Measurements from ENCODE around the gene TRPM2.

TRPM2 gene

GRCh38 chr21:44374601-44375280 lies 21.3 kb downstream of the TRPM2 start:
- no peak for DNase-seq (ENCODE audit: low spot score)

GRCh38 chr21:44375281-44375651 lies 21.8 kb downstream of the TRPM2 start:
- DNase-seq (ENCODE audit: low spot score), result no peak

- no peak for DNase-seq (ENCODE audit: low spot score)
These were observed 22.4 kb downstream of the TRPM2 start for GRCh38 chr21:44375761-44376241.

GRCh38 chr21:44376606-44377005 lies 23.2 kb downstream of the TRPM2 start:
- no peak for DNase-seq (ENCODE audit: low spot score)

- no peak for DNase-seq (ENCODE audit: low spot score)
These were observed 23.9 kb downstream of the TRPM2 start for GRCh38 chr21:44377201-44377921.

- no peak for DNase-seq (ENCODE audit: low spot score)
These were observed 24.7 kb downstream of the TRPM2 start for GRCh38 chr21:44377922-44378645.

- DNase-seq (ENCODE audit: low spot score), result no peak
These were observed 25.5 kb downstream of the TRPM2 start for GRCh38 chr21:44378646-44379514.

- DNase-seq (ENCODE audit: low spot score), result no peak
These were observed 26.1 kb downstream of the TRPM2 start for GRCh38 chr21:44379515-44379848.

- no peak for DNase-seq (ENCODE audit: low spot score)
These were observed 26.8 kb downstream of the TRPM2 start for GRCh38 chr21:44379991-44380865.

- no peak for DNase-seq (ENCODE audit: low spot score)
These were observed 27.5 kb downstream of the TRPM2 start for GRCh38 chr21:44380876-44381275.

- no peak for DNase-seq (ENCODE audit: low spot score)
These were observed 28.5 kb downstream of the TRPM2 start for GRCh38 chr21:44381874-44382273.

- DNase-seq (ENCODE audit: low spot score), result no peak
These were observed 29.1 kb downstream of the TRPM2 start for GRCh38 chr21:44382536-44382935.

GRCh38 chr21:44383216-44383615 lies 29.8 kb downstream of the TRPM2 start:
- DNase-seq (ENCODE audit: low spot score), result no peak

- no peak for DNase-seq (ENCODE audit: low spot score)
These were observed 31.5 kb downstream of the TRPM2 start for GRCh38 chr21:44384968-44385367.

GRCh38 chr21:44389335-44389734 lies 35.9 kb downstream of the TRPM2 start:
- no peak for DNase-seq (ENCODE audit: low spot score)

GRCh38 chr21:44390886-44391285 lies 37.5 kb downstream of the TRPM2 start:
- DNase-seq (ENCODE audit: low spot score), result no peak

- no peak for DNase-seq (ENCODE audit: low spot score)
These were observed 38.1 kb downstream of the TRPM2 start for GRCh38 chr21:44391345-44392091.

- no peak for DNase-seq (ENCODE audit: low spot score)
These were observed 38.8 kb downstream of the TRPM2 start for GRCh38 chr21:44392185-44392584.

GRCh38 chr21:44392916-44393315 lies 39.5 kb downstream of the TRPM2 start:
- no peak for DNase-seq (ENCODE audit: low spot score)

GRCh38 chr21:44394733-44395132 lies 41.3 kb downstream of the TRPM2 start:
- DNase-seq (ENCODE audit: low spot score), result no peak

Measured in SK-N-DZ (cell line).